Measurements from ENCODE around the gene DAZAP1.
A peak's percentile ranks its signal among the peaks of the same experiment; 100 is the strongest.

DAZAP1 gene

GRCh38 chr19:1469255-1470054, 62.1 kb downstream of the DAZAP1 start:
- no peak overlapping the region for H3K4me3 ChIP-seq (ENCODE audit: low read depth, low read length)

GRCh38 chr19:1470055-1470304, 62.6 kb downstream of the DAZAP1 start:
- DNase-seq (ENCODE audit: low read depth): no peak
- no peak overlapping the region for H3K4me3 ChIP-seq (ENCODE audit: low read depth, low read length)
- no peak for TF ChIP-seq CTCF (IDR thresholded peaks at IDR 0.05; ENCODE audit: control insufficient read depth, extremely low read depth, insufficient read depth)

More at GRCh38 chr19:1469255-1470054, 62.1 kb downstream of the DAZAP1 start:
- no peak for DNase-seq (ENCODE audit: low read depth)
- TF ChIP-seq CTCF (IDR thresholded peaks at IDR 0.05; ENCODE audit: control insufficient read depth, extremely low read depth, insufficient read depth): peak; percentile 4; the same call in 1 of the 2 replicates

GRCh38 chr19:1470305-1471009, 63.1 kb downstream of the DAZAP1 start:
- no peak for DNase-seq (ENCODE audit: low read depth)
- H3K4me3 ChIP-seq (ENCODE audit: low read depth, low read length): no peak overlapping the region
- TF ChIP-seq CTCF (IDR thresholded peaks at IDR 0.05; ENCODE audit: control insufficient read depth, extremely low read depth, insufficient read depth): no peak

- no peak for DNase-seq (ENCODE audit: low read depth)
- H3K4me3 ChIP-seq (ENCODE audit: low read depth, low read length): no peak overlapping the region
- no peak for TF ChIP-seq CTCF (IDR thresholded peaks at IDR 0.05; ENCODE audit: control insufficient read depth, extremely low read depth, insufficient read depth)
These were observed 63.7 kb downstream of the DAZAP1 start for GRCh38 chr19:1471010-1471514.

- no peak overlapping the region for H3K4me3 ChIP-seq (ENCODE audit: low read depth, low read length)
- no peak for TF ChIP-seq CTCF (IDR thresholded peaks at IDR 0.05; ENCODE audit: control insufficient read depth, extremely low read depth, insufficient read depth)
- DNase-seq (ENCODE audit: low read depth): no peak
These were observed 64.3 kb downstream of the DAZAP1 start for GRCh38 chr19:1471515-1472160.

GRCh38 chr19:1472231-1473084, 65.1 kb downstream of the DAZAP1 start:
- H3K4me3 ChIP-seq (ENCODE audit: low read depth, low read length): no peak overlapping the region
- DNase-seq (ENCODE audit: low read depth): no peak
- TF ChIP-seq CTCF (IDR thresholded peaks at IDR 0.05; ENCODE audit: control insufficient read depth, extremely low read depth, insufficient read depth): no peak

Measured in LNCaP clone FGC (cell line).